OCI-M1 (cell line): ENCODE results near the gene CD83.
A peak's percentile ranks its signal among the peaks of the same experiment; 100 is the strongest.
"Not testable (repeated sequence)": the region's sequence is repeated elsewhere in the genome, so short reads cannot be mapped to it uniquely, and the experiment has no call there.

Source experiments
- DNase-seq: peaks from one replicate; lab custom pipeline; 2025; lab: John Stamatoyannopoulos, UW

CD83 gene

DNA sequence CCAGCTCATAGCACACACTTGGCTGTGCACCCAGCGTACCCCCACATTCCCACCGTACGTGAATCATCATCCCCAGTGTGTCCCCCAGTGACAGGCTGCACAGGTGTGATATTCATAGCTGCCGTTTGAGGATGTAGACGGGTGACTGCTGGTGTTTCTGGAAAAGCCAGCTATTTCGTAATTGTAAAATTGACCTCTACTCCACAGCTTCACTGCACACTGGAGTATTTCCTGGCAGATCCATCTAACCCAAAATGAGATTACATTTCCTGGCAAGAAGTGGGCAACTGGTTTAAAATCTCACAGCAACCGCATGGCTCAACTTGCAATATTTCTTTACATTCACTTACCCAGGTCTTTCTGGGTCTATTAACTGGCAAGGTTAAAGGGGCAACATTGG, 30.3 kb downstream of the CD83 start:
- no peak for DNase-seq

DNA sequence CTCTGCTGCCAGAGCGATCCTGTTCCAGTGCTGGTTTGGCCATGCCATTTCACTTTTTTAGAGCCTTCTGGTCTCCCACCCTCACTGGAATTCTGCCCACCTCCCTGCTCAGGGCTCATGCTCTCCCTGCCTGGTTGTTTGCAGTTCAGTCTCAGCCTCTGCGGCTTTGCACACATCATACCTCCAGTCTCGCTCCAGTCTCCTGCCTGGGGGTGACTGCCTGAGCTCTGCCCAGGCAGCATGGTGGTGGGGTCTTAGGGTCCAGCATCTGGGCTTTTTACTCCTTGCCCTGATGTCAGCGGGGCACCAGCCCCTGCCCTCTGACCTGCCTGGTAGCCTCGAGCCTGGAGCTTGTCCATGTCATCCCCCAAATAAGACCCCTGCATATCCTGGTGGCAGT, 30.9 kb downstream of the CD83 start:
- no peak for DNase-seq

DNA sequence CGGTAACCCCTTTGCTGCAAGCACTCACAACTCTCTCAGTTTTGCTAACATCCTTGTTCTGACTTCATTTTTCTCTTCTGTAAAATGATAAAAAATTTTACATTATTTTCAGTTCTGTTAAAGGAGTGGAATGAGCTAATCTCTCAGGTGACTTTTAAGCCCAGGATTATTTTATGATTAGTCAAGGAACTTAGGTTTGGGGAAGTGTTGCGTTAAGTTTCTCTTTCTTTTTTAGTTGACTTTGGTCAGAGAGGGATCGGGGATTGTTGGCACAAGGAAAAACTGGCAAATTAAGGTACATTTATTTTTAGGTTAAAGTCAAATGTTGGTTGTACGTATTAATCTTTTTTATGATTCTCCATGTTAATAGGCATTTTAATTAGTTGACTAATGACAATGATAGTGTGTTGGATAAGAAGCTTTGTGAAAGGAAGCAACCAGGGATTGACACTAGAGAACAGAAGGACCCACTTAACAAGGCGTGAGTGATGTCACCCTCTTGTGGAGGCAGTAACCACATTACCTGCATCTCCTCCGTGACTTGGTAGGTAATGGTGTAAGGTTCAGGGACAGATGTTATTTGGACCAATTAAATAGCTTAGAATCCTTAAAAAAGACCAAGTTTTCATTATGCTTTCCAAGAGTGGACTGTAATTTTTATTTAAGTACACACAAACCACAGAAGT, 31.6 kb downstream of the CD83 start:
- DNase-seq, result peak; percentile 32

DNA sequence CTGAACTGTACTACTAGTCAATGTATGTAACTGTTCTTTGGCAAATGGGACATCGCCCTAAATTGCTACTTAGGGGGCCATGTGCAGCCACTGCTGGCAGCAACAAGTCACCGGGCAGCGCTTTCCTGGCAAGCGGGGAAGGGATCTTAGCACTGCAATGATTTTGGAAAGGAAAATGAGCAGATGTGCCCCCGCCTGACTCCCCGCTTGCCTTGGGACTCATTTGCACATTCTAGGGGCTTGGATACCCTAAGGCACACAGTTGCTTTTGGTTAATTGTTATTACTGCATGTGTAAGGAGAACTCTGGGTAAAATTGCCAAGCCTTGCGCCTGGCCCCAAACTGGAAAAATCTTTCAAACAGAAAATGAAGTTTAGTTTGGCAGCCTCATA, 32.2 kb downstream of the CD83 start:
- no peak for DNase-seq

DNA sequence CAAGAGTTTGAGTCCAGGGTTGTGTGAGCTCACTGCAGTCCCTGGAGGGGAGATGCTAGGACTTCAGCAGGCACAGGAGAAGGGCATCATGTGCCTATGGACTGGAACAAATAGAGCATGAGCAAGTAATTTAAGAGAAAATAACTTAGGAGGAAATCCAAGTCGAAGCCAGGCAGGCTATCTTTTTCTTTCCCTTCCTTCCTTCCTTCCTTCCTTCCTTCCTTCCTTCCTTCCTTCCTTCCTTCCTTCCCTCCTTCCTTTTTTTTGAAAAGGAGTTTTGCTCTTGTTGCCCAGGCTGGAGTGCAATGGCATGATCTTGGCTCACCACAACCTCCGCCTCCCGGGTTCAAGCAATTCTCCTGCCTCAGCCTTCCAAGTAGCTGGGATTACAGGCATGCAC, 33.7 kb downstream of the CD83 start:
- not testable (repeated sequence) for DNase-seq

DNA sequence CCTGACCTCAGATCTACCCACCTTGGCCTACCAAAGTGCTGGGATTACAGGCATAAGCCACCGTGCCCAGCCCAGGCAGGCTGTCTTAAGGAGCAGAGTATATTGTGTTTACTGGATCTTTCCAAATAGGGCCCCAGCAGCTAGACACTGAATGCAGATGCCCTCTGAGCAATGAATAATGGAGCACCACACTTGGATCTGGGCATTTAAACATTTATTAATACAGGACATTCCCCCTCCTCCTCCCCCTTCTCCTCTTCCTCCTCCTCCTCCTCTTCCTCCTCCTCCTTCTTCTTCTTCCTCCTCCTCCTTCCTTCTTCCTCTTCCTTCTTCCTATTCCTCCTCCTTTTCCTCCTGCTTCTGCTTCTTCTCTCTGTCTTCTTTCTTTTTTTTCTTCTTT, 34.2 kb downstream of the CD83 start:
- DNase-seq, result no peak

DNA sequence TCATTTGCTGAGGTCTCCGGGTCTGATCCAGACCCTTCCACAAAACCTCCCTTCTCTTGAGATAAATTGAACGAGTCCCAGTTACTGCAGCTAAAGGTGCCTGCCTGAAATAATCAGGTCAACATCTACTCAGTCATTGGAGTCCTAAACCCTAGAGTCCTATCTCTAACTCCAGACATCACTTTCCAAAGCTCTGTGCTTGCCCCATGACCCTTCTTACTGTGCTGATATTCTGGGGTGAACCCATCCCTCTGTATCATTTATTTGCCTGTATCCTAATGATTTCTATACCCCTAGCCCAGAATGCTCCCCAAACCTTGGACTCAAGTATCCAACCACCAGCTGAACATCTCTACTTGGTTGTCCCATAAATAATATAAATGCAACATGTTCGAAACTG, 35.7 kb downstream of the CD83 start:
- DNase-seq, result no peak

DNA sequence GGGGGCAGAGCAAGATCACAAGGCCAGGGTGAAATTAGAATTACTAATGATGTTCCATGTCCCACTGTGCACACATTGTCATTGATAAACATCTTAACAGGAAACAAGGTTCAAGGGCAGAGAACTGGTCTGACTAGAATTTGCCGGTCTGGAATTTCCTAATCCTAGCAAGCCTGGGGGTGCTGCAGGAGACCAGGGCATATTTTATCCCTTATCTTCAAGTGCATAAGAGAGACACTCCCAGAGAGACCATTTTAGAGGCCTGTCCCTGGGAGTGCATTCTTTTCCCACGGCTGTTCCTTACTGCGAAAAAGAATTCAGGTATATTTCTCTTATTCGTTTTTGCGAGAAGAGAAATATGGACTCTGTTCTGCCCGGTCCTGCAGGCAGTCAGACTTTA, 41.5 kb downstream of the CD83 start:
- DNase-seq, result no peak

DNA sequence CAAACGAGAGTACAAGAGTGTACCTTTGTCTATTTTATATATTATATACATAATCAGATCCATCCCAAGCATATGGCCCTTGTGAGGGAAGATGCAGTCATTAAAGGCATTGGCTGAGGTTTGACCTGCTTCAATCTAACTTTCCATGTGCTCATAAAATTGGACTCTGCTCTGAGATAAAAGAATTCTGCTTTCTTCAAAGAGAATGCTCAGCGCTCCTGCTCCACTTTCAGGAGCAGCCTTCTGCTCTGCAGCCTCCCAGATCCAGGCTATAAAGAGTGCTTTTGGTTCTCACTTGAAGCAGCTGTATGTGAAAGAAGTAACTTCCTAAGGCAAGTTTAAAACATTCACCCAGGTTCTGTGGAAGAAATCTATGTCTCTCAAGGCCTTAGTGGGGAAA, 45.3 kb downstream of the CD83 start:
- no peak for DNase-seq

DNA sequence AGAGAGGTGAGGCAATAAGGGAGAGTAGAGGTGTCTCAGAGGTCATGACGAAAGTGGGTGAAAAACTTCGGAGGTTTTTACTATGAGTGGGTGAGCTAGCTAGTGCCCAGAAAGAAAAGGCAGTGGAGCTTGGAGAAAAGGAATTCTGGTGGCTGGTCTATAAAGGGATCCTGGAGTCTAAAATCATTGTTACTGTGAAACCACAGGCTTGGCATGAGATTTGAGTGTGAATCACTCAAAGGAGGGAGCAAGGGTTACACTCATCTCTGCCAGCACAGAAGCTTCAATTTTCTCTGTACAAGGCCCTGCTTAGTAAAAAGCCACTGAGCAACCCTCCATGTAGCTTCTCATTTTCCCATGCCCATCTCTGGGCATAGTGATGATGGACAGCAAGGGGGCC, 47.5 kb downstream of the CD83 start:
- DNase-seq, result no peak

DNA sequence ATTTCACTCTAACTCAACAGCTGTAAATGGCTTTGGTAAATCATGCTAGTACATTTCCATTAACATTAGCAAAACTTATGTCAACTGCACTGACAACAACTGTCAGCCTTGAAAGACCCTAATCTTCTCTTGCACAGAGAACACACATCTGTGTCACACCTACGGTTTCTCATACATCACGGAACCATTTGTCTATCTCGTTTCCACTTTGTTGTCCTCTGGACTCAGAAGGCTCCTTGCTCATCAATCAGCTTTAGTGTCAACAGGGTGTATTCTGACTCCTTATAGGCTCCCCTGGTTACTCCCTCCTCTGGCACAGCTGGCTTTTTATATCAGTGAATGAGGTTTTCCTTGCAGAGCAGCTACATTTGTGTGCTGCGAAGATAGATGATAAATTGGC, 49.3 kb downstream of the CD83 start:
- no peak for DNase-seq

DNA sequence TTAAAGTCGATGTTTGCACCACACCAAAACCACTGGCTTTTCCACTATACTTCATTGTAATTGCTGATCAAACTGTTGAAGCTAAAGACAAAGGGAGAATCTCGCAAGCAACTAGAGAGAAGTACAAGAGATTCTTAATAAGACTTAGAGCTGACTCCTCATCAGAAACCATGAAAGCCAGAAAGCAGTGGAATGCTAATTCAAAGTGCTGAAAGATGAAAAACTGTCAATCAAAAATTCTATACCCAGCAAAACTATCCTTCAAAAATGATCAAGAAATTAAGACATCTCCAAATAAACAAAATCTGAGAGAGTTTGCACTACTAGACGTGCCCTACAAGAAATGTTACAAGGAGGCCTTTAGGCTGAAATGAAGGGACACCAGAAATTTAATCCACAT, 52.6 kb downstream of the CD83 start:
- DNase-seq, result no peak

DNA sequence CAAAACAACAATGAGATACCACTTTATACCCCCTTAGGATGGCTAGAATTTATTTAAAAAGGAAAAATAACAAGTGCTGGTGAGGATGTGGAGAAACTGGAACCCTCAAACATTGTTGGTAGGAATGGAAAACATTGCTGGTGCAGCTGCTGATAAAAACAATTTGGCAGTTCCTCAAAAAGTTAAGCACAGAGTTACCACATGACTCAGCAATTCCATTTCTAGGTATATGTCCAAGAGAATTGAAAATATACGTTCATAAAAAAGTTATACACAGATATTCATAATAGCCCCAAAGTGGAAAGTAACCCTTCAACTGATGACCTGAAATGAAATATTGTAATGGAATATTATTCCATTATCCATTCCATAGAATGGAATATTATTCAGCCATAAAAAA, 55.0 kb downstream of the CD83 start:
- peak; percentile 37 for DNase-seq

DNA sequence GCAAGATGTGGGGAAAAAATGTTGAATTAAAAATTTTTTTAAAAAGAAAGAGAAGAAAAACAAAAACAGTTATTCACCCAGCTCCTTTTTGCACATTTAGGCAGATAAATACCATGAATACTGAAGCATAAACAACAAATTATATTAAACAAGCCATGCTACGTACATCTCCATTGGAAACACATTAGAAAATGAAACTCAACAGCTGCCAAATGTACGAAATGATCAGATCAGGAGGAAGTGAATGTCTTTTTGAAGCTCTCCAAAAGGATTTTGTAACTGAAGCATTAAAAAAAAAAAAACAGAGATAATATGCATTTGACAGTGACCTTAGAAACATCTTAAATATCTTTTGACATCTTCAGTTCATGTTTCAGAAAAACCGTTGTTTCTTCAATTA, 56.7 kb downstream of the CD83 start:
- peak; percentile 39 for DNase-seq

DNA sequence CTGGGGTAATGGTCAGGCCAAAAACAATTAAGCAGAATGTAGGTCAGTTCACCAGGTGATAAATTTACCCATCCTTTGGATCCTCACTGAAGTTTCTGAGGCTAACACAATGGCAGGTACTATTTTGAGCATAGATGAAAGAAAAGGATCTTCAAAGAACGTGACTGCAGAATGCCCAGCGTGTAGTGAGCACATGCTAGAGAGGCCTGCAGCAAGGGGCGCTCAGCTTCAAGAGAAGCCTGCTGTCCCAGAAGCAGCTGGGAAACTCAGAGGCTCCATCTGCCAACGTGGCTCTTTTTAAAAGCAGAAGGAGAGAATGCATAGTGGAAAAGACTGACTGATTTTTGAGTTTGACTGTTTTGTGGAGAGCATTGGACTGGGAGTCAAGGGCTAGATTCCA, 57.4 kb downstream of the CD83 start:
- DNase-seq, result no peak

DNA sequence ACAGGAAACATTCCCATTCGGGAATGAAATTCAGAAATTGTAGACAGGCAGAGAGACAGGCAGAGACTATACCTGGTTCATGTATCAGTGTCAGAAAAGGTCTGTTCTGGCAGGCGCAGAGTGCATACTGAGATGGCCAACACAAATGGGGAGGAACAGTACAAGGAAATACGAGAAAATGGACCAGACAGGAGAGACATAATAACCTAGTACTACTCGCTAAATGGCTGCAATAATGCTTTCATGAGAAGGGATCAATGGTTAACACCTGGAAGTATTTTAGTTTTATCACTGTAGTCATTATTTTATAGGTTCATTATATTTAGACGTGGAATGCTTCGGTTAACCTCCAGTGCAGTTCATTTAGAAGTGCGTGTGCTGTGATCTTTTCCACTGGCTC, 58.9 kb downstream of the CD83 start:
- DNase-seq, result no peak

DNA sequence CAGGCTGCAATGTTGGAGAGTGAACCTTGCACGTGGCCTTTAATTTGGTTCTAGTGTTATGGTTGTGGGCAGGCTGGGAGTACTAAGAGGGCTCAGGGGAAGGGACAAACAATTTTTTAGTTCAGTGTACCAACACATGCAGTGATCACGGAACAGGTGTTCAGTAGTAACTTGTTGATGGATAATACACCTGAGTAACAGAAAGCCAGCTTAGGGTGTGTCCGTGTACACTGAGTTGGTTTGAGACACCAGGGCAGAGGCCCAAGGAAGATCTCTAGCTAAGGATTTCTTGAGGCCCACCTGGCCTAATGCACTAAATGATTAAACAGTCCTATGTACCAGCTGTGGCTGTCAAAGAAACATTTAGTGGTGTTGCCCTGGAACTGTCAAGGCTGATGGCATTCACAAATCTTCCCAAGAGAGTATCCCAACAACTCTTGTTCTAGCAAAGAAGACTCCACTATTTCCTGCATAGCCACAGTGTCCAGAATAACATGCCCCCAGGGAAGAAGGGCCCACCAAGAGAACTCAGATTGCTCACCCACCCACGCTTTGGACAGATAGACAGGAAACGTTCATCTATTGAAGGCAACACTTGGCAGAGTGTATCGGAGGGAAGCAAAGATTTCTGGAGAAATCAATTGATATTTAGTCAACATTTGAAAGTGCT, 60.0 kb downstream of the CD83 start:
- no peak for DNase-seq

DNA sequence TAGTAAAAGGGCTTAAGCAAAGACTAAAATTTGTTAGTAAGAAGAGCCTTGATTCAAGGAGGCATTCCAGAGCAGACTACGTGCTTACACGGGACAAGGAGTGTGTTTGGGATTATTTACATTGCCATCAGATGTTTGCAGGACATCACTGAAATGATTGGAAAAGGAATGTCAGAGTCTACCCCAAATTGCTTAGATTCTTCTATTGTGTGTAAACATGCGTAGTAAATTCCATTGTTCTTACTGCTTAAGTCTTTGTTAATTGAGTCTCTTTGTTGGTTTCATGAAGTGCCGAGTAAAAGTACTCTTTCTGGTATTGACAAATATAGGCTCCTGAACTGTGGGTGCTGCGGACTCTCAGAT, 60.5 kb downstream of the CD83 start:
- DNase-seq, result no peak

DNA sequence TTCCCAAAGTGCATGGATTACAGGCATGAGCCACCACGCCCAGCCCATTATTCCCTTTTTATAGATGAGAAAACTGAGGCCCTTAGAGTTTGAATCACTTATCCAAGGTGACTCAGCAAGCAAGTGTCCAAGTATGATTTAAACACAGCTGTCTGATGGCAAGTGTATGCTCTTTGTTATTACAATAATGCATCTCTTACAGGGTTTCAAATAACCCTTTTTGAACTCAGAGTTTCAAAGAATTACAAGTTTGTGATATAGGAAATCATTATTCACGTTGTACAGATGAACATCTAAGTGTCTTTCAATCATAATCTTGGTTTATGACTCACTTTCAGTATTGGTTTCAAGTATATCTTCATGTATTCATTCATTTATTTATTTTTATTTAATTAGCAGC, 63.0 kb downstream of the CD83 start:
- DNase-seq, result no peak

DNA sequence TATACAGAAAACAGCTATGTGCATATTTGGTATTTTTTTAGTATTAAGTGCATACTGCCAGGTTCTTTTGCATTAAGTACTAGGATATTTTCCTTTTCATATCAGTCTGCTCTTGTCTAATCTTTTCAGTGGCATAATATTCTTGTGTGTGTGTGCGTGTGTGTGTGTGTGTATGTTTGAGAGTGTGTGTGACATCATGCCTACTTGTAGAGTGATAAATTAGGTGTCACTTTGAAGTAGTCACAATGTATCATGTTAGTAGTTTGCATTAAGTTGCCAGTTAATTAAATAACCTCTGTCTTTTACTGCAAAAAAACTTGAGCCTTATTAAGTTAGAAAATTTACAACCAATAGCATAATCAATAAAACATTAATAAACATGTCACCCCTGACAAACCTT, 65.3 kb downstream of the CD83 start:
- no peak for DNase-seq
